HepG2 (cell line): ENCODE data around the gene PGM2. TPM values are rescaled to one million over a fixed set of nuclear protein-coding genes. Genes with fewer than 3 reads are reported as not detected.

Experiments used
- ATAC-seq: fragments of 200-7000 bp; cut with Tn5 transposase; 3 replicates; pipeline ENCODE4 v1.9.1; 2020; ENCODE audit warnings: mild to moderate bottlenecking, moderate library complexity
- BruUV-seq: library from RNA; stranded (reverse); fragments of 400-500 nt; replicated peaks from 2 replicates; lab custom pipeline; 2021; lab: Mats Ljungman, UMichigan
- CTCF ChIA-PET: fragments of 300-600 bp; formaldehyde crosslinking; extraction: SDS; loops from one replicate; lab custom pipeline; 2021; ENCODE audit warnings: low total read pairs, inconsistent platforms, low intra/inter-chr PET ratio; lab: Yijun Ruan, JAX
- POLR2A ChIA-PET: fragments of 350-600 bp; sonication (Branson Sonifier 250); formaldehyde crosslinking; loops from one replicate; lab custom pipeline; 2020; ENCODE audit warnings: antibody characterized with exemption, inconsistent platforms; lab: Yijun Ruan, JAX
- DNase-seq: peaks from one replicate; pipeline ENCODE4 v3.0.0-alpha.2; 2015; ENCODE audit warnings: low spot score
- FAIRE-seq: peaks from 3 replicates; lab custom pipeline; 2011; peaks lifted over from hg19 to GRCh38; lab: Jason Lieb, UNC
- H2AFZ ChIP-seq: one replicate; pipeline ENCODE4 v1.6.1; 2011; ENCODE audit warnings: low read length, inconsistent platforms
- H3K27ac ChIP-seq: fragments of 300-600 bp; 3 replicates; pipeline ENCODE4 v1.8.0; 2011; ENCODE audit warnings: mixed run types, mild to moderate bottlenecking, mixed read lengths, low read length, inconsistent platforms; ENCODE audit not compliant: insufficient read depth; ENCODE audit errors: extremely low read length
- H3K27me3 ChIP-seq, 2 experiments: fragments of 200-600 bp in 1 of 2; 2 replicates in 1 of 2; 3 replicates in 1 of 2; pipeline versions ENCODE4 v1.6.0 to v1.8.0; 2011; ENCODE audit warnings: low read length in 2 of 2, mild to moderate bottlenecking in 2 of 2, moderate library complexity in 2 of 2, inconsistent platforms in 1 of 2; ENCODE audit not compliant: insufficient read depth in 2 of 2, control insufficient read depth in 1 of 2
- H3K36me3 ChIP-seq, 2 experiments: fragments of 200-600 bp in 1 of 2; replicated peaks in 1 of 2; 2 replicates in 1 of 2; 3 replicates in 1 of 2; pipeline versions ENCODE4 v1.5.1 to v1.8.0; 2011; ENCODE audit warnings: low read length in 2 of 2, inconsistent platforms in 1 of 2; ENCODE audit not compliant: insufficient read depth in 2 of 2, control insufficient read depth in 1 of 2
- H3K4me1 ChIP-seq: 2 replicates; pipeline ENCODE4 v1.5.1; 2012; ENCODE audit warnings: low read length, inconsistent platforms; ENCODE audit not compliant: insufficient read depth
- H3K4me2 ChIP-seq: 2 replicates; pipeline ENCODE4 v1.6.0; 2011; ENCODE audit warnings: low read depth, low read length, inconsistent platforms
- H3K4me3 ChIP-seq, 3 experiments: fragments of 200-600 bp in 1 of 3; sonication (generic), shearing (Covaris generic) in 1 of 3; replicated peaks in 1 of 3; 2 replicates each; pipeline ENCODE4 v1.5.1; 2011 to 2016; ENCODE audit warnings: low read length in 3 of 3, inconsistent platforms in 2 of 3, low read depth in 2 of 3, mild to moderate bottlenecking in 2 of 3, control low read depth in 1 of 3, mixed read lengths in 1 of 3; ENCODE audit not compliant: insufficient read depth in 1 of 3
- H3K79me2 ChIP-seq: one replicate; pipeline ENCODE4 v1.6.1; 2011; ENCODE audit warnings: low read length, inconsistent platforms; ENCODE audit not compliant: insufficient read depth
- H3K9ac ChIP-seq: 2 replicates; pipeline ENCODE4 v1.6.0; 2011; ENCODE audit warnings: mild to moderate bottlenecking, low read depth, low read length, inconsistent platforms; ENCODE audit not compliant: insufficient read depth
- H3K9me3 ChIP-seq: 2 replicates; pipeline ENCODE4 v1.5.1; 2012; ENCODE audit warnings: mild to moderate bottlenecking, low read length
- H4K20me1 ChIP-seq: 2 replicates; pipeline ENCODE4 v1.6.0; 2011; ENCODE audit warnings: inconsistent platforms, mild to moderate bottlenecking, low read length, moderate library complexity; ENCODE audit not compliant: insufficient read depth
- ERF ChIP-seq: IDR thresholded peaks from 2 replicates; pipeline ENCODE4 v1.6.1; 2018; ENCODE audit warnings: missing biosample characterization, missing genetic modification reagents
- GPN1 ChIP-seq: sonication (generic); formaldehyde crosslinking; IDR thresholded peaks from 2 replicates; pipeline ENCODE4 v1.5.1; 2020; ENCODE audit warnings: missing genetic modification reagents, borderline replicate concordance
- KMT2A ChIP-seq: sonication (generic); formaldehyde crosslinking; IDR thresholded peaks from 2 replicates; pipeline ENCODE4 v1.4.0; 2020; ENCODE audit warnings: missing genetic modification reagents
- MEF2D ChIP-seq: sonication (generic); formaldehyde crosslinking; IDR thresholded peaks from 2 replicates; pipeline ENCODE4 v1.5.1; 2020; ENCODE audit warnings: mild to moderate bottlenecking, missing genetic modification reagents
- MYC ChIP-seq: sonication (generic); formaldehyde crosslinking; IDR thresholded peaks from 2 replicates; pipeline ENCODE4 v1.9.0; 2021; ENCODE audit warnings: missing genetic modification reagents, borderline replicate concordance
- PITX1 ChIP-seq: sonication (generic); formaldehyde crosslinking; IDR thresholded peaks from 2 replicates; pipeline ENCODE4 v1.5.1; 2020; ENCODE audit warnings: mild to moderate bottlenecking, missing genetic modification reagents
- RFX1 ChIP-seq: fragments of 450-650 bp; IDR thresholded peaks from 2 replicates; pipeline ENCODE4 v1.6.1; 2017
- SNAI1 ChIP-seq: sonication (generic); formaldehyde crosslinking; IDR thresholded peaks from 2 replicates; pipeline ENCODE4 v1.5.0; 2020; ENCODE audit warnings: mild to moderate bottlenecking, missing genetic modification reagents, borderline replicate concordance
- SRF ChIP-seq: IDR thresholded peaks from 2 replicates; pipeline ENCODE4 v1.6.1; 2011; ENCODE audit warnings: mild to moderate bottlenecking, low read depth, low read length, moderate library complexity
- TCF7L2 ChIP-seq: IDR thresholded peaks from 2 replicates; pipeline ENCODE4 v1.6.1; 2011; ENCODE audit warnings: mild to moderate bottlenecking, low read depth, low read length, moderate library complexity
- TEAD2 ChIP-seq: sonication (generic); formaldehyde crosslinking; IDR thresholded peaks from 2 replicates; pipeline ENCODE4 v1.9.0; 2021; ENCODE audit warnings: missing genetic modification reagents
- TMF1 ChIP-seq: sonication (generic); formaldehyde crosslinking; IDR thresholded peaks from 2 replicates; pipeline ENCODE4 v1.8.1; 2022; ENCODE audit warnings: low read depth, missing genetic modification reagents
- ZFP1 ChIP-seq: IDR thresholded peaks from 2 replicates; pipeline ENCODE4 v1.6.1; 2016
- ZNF556 ChIP-seq: sonication (generic); formaldehyde crosslinking; IDR thresholded peaks from 2 replicates; pipeline ENCODE4 v1.4.0; 2020; ENCODE audit warnings: mild to moderate bottlenecking, missing genetic modification reagents, borderline replicate concordance
- ZSCAN21 ChIP-seq: sonication (generic); formaldehyde crosslinking; IDR thresholded peaks from 2 replicates; pipeline ENCODE4 v1.8.0; 2022; ENCODE audit warnings: mild to moderate bottlenecking, missing genetic modification reagents, moderate library complexity, borderline replicate concordance
- ZZZ3 ChIP-seq: sonication (generic); formaldehyde crosslinking; IDR thresholded peaks from 2 replicates; pipeline ENCODE4 v1.4.0; 2020; ENCODE audit warnings: missing genetic modification reagents, mild to moderate bottlenecking, borderline replicate concordance
- WGBS: methylation state at CpG from one replicate; pipeline ENCODE4 v1.1.6; 2017; ENCODE audit warnings: low lambda C conversion rate; 5-methylcytosine and 5-hydroxymethylcytosine counted together
- in situ Hi-C: cut with HindIII; loops from 2 replicates; pipeline ENCODE4 v1.10.0; 2017; ENCODE audit warnings: low pct_unique_long_range_greater_than_20kb; ENCODE audit not compliant: extremely low pct_ligation_motif_present
- intact Hi-C: fragments of 100-400 bp; cut with micrococcal nuclease; formaldehyde crosslinking; loops from one replicate; pipeline ENCODE4 v1.10.0; 2022; ENCODE audit not compliant: unreplicated experiment
- polyA plus RNA-seq, 8 experiments: library from polyadenylated mRNA; depleted of rRNA in 3 of 8; stranded (reverse) in 7 of 8; unstranded in 1 of 8; fragments of >200 nt; fragmentation: Illumina TruSeq in 4 of 8; extraction: Trizol in 4 of 8; gene quantifications; 2 replicates each; pipeline versions ENCODE4 v1.2.1 to v1.2.3, GENCODE V29; 2011 to 2016; ENCODE audit warnings: low read depth in 4 of 8, missing spikeins in 1 of 8, mixed read lengths in 1 of 8; ENCODE audit not compliant: insufficient read depth in 1 of 8
- total RNA-seq, 5 experiments: library from RNA; depleted of rRNA; stranded (reverse); fragments of >200 nt; fragmentation: Illumina TruSeq; extraction: Trizol; gene quantifications; 2 replicates each; pipeline ENCODE4 v1.2.3, GENCODE V29; 2016; ENCODE audit warnings: low read depth in 1 of 5
- TF ChIP-seq, protein P1 (sequence below): sonication (generic); formaldehyde crosslinking; IDR thresholded peaks from 2 replicates; pipeline ENCODE4 v1.4.0; 2020; ENCODE audit warnings: mild to moderate bottlenecking, missing genetic modification reagents
- TF ChIP-seq, protein P2 (sequence below): sonication (generic); formaldehyde crosslinking; IDR thresholded peaks from 2 replicates; pipeline ENCODE4 v1.4.0; 2020; ENCODE audit warnings: missing genetic modification reagents
- TF ChIP-seq, protein P3 (sequence below): sonication (generic); formaldehyde crosslinking; IDR thresholded peaks from 2 replicates; pipeline ENCODE4 v1.5.0; 2020; ENCODE audit warnings: mild to moderate bottlenecking, missing genetic modification reagents

The PGM2 gene
- total and polyA plus RNA-seq, 2 of the 13 experiments (the other 11 are each of a cell fraction or from before 2014, with no cell fraction given) = 14.6 to 36.9 TPM

DNA sequence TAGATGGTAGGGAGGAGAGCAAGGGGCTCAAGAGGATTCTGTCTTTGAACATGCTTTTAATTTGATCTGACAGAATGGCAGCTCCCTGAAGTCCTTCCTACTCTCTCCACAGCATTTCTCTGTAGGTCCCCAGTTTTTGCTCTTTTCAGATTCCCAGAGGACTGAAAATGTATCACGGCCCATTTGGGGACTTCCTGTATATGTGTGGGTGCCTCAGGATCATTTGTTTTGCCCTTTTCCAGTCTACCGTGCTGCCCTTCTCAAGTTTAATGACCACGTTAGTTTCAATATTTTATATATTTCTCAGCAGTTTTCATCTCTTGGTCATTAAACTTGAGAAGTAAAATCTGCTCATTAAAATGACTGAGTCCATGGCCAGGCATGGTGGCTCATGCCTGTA is 66.7 kb downstream of the PGM2 start (continued):
- no peak for TF ChIP-seq SRF
- no peak for TF ChIP-seq ZSCAN21 (CRISPR knock-in tag)
- no peak for TF ChIP-seq PITX1
- TF ChIP-seq, protein P1, sequence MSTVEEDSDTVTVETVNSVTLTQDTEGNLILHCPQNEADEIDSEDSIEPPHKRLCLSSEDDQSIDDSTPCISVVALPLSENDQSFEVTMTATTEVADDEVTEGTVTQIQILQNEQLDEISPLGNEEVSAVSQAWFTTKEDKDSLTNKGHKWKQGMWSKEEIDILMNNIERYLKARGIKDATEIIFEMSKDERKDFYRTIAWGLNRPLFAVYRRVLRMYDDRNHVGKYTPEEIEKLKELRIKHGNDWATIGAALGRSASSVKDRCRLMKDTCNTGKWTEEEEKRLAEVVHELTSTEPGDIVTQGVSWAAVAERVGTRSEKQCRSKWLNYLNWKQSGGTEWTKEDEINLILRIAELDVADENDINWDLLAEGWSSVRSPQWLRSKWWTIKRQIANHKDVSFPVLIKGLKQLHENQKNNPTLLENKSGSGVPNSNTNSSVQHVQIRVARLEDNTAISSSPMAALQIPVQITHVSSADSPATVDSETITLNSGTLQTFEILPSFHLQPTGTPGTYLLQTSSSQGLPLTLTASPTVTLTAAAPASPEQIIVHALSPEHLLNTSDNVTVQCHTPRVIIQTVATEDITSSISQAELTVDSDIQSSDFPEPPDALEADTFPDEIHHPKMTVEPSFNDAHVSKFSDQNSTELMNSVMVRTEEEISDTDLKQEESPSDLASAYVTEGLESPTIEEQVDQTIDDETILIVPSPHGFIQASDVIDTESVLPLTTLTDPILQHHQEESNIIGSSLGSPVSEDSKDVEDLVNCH (CRISPR knock-in tag) = no peak
- TF ChIP-seq, protein P2, sequence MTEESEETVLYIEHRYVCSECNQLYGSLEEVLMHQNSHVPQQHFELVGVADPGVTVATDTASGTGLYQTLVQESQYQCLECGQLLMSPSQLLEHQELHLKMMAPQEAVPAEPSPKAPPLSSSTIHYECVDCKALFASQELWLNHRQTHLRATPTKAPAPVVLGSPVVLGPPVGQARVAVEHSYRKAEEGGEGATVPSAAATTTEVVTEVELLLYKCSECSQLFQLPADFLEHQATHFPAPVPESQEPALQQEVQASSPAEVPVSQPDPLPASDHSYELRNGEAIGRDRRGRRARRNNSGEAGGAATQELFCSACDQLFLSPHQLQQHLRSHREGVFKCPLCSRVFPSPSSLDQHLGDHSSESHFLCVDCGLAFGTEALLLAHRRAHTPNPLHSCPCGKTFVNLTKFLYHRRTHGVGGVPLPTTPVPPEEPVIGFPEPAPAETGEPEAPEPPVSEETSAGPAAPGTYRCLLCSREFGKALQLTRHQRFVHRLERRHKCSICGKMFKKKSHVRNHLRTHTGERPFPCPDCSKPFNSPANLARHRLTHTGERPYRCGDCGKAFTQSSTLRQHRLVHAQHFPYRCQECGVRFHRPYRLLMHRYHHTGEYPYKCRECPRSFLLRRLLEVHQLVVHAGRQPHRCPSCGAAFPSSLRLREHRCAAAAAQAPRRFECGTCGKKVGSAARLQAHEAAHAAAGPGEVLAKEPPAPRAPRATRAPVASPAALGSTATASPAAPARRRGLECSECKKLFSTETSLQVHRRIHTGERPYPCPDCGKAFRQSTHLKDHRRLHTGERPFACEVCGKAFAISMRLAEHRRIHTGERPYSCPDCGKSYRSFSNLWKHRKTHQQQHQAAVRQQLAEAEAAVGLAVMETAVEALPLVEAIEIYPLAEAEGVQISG (CRISPR knock-in tag) = no peak
- TF ChIP-seq ZZZ3 = no peak
- TF ChIP-seq GPN1 = no peak

DNA sequence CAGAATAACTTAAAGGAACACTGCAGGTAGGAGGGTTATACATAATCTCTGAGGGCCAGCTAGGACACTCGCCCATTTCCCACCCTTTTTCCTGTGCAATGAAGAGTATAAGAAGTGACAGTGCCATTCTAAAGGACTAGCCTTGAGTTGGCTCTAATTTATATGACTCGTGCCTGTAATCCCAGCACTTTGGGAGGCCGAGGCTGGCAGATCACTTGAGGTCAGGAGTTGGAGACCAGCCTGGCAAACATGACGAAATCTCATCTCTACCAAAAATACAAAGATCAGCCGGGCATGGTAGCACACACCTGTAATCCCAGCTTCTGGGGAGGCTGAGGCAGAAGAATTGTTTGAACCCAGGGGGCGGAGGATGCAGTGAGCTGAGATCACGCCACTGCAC is 68.8 kb downstream of the PGM2 start:
- in situ Hi-C loops (no loop called here), intact Hi-C loops (no loop called here)
- Histone ChIP-seq H3K27ac (no peak overlapping the region), H3K27me3 (peaks cover 0 to 25% of the 10 kb centered on the region in 2 experiments; a peak in 2 of 5 replicates), H4K20me1 (no peaks in the 10 kb centered on the region), H3K36me3 (no peaks in the 10 kb centered on the region), H2AFZ (no peak overlapping the region), H3K4me1 (peaks cover 7% of the 10 kb centered on the region; the same call in 1 of the 2 replicates), H3K9ac (no peak overlapping the region), H3K4me3 (no peak overlapping the region), H3K4me2 (no peak overlapping the region), H3K9me3 (no peaks in the 10 kb centered on the region), H3K79me2 (no peaks in the 10 kb centered on the region)
- FAIRE-seq (no peak), DNase-seq (no peak), ATAC-seq (no peak)
- CTCF ChIA-PET = no interaction called here
- BruUV-seq = no TSS peak
- WGBS = 41% methylated on average over 7 of the region's 7 CpGs
- POLR2A ChIA-PET = no interaction called here
- TF ChIP-seq KMT2A (CRISPR knock-in tag) (no peak), ERF (CRISPR knock-in tag) (no peak), MYC (CRISPR knock-in tag) (no peak), TCF7L2 (no peak), TMF1 (CRISPR knock-in tag) (no peak), ZFP1 (no peak), SNAI1 (CRISPR knock-in tag) (no peak), RFX1 (no peak), TEAD2 (CRISPR knock-in tag) (no peak), ZNF556 (CRISPR knock-in tag) (no peak), MEF2D (CRISPR knock-in tag) (no peak)
- TF ChIP-seq, protein P3, sequence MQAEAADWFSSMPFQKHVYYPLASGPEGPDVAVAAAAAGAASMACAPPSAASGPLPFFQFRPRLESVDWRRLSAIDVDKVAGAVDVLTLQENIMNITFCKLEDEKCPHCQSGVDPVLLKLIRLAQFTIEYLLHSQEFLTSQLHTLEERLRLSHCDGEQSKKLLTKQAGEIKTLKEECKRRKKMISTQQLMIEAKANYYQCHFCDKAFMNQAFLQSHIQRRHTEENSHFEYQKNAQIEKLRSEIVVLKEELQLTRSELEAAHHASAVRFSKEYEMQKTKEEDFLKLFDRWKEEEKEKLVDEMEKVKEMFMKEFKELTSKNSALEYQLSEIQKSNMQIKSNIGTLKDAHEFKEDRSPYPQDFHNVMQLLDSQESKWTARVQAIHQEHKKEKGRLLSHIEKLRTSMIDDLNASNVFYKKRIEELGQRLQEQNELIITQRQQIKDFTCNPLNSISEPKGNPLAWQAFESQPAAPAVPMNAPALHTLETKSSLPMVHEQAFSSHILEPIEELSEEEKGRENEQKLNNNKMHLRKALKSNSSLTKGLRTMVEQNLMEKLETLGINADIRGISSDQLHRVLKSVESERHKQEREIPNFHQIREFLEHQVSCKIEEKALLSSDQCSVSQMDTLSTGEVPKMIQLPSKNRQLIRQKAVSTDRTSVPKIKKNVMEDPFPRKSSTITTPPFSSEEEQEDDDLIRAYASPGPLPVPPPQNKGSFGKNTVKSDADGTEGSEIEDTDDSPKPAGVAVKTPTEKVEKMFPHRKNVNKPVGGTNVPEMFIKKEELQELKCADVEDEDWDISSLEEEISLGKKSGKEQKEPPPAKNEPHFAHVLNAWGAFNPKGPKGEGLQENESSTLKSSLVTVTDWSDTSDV = no peak
